ENCODE data around the gene FCN1. TPM values are rescaled to one million over a fixed set of nuclear protein-coding genes. Genes with fewer than 3 reads are reported as not detected.

The FCN1 gene
- total and polyA plus RNA-seq, 2 donors (not counting 1 experiment from before 2014, with no cell fraction given), result not detected

GRCh38 chr9:134935056-134935640 lies 17.4 kb upstream of the FCN1 start:
- H3K4me1 ChIP-seq (ENCODE audit: control insufficient read depth, extremely low read depth, insufficient read depth, low read length), result no peaks in the 10 kb centered on the region
- H3K4me3 ChIP-seq (replicated peaks in 1 of 4; ENCODE audit: control extremely low read depth in 1 of 4, insufficient read depth in 1 of 4, low read depth in 3 of 4, low read length in 4 of 4), result no peak overlapping the region
- H3K79me2 ChIP-seq (ENCODE audit: control insufficient read depth, insufficient read depth, low read length), result no peaks in the 10 kb centered on the region
- no peaks in the 10 kb centered on the region for H3K27me3 ChIP-seq (ENCODE audit: control insufficient read depth, insufficient read depth, low read length)
- H3K9ac ChIP-seq (ENCODE audit: insufficient read depth, low read length), result no peak overlapping the region
- no peaks in the 10 kb centered on the region for H3K9me3 ChIP-seq (ENCODE audit: control insufficient read depth, insufficient read depth, low read depth, low read length)
- no peaks in the 10 kb centered on the region for H3K36me3 ChIP-seq (ENCODE audit: control insufficient read depth, insufficient read depth, low read length)
- no peak overlapping the region for H3K4me2 ChIP-seq (ENCODE audit: extremely low read depth, insufficient read depth, low read length)
- H2AFZ ChIP-seq (ENCODE audit: low read length), result no peak overlapping the region
- no peak for DNase-seq (ENCODE audit: low read depth in 2 of 2)
- TF ChIP-seq CTCF (conservative IDR thresholded peaks at IDR 0.05 in 1 of 2, IDR thresholded peaks at IDR 0.05 in 1 of 2; ENCODE audit: low read depth in 1 of 2, low read length in 2 of 2), result no peak
- TF ChIP-seq EZH2 (IDR thresholded peaks at IDR 0.05; ENCODE audit: low read length, missing control alignments), result no peak
- no peak overlapping the region for H3K27ac ChIP-seq (ENCODE audit: insufficient read depth, low read length)
- H4K20me1 ChIP-seq (ENCODE audit: control insufficient read depth, extremely low read depth, insufficient read depth, low read length), result no peaks in the 10 kb centered on the region

GRCh38 chr9:134933076-134933659 lies 15.5 kb upstream of the FCN1 start:
- Histone ChIP-seq H2AFZ (ENCODE audit: low read length) (no peak overlapping the region), H3K9me3 (ENCODE audit: control insufficient read depth, insufficient read depth, low read depth, low read length) (no peaks in the 10 kb centered on the region), H3K27me3 (ENCODE audit: control insufficient read depth, insufficient read depth, low read length) (no peaks in the 10 kb centered on the region), H3K27ac (ENCODE audit: insufficient read depth, low read length) (no peak overlapping the region), H3K9ac (ENCODE audit: insufficient read depth, low read length) (no peak overlapping the region), H3K4me2 (ENCODE audit: extremely low read depth, insufficient read depth, low read length) (no peak overlapping the region), H3K79me2 (ENCODE audit: control insufficient read depth, insufficient read depth, low read length) (no peaks in the 10 kb centered on the region), H3K36me3 (ENCODE audit: control insufficient read depth, insufficient read depth, low read length) (no peaks in the 10 kb centered on the region), H3K4me1 (ENCODE audit: control insufficient read depth, extremely low read depth, insufficient read depth, low read length) (no peaks in the 10 kb centered on the region), H3K4me3 (replicated peaks in 1 of 4; ENCODE audit: control extremely low read depth in 1 of 4, insufficient read depth in 1 of 4, low read depth in 3 of 4, low read length in 4 of 4) (no peak overlapping the region), H4K20me1 (ENCODE audit: control insufficient read depth, extremely low read depth, insufficient read depth, low read length) (no peaks in the 10 kb centered on the region)
- no peak for TF ChIP-seq CTCF (conservative IDR thresholded peaks at IDR 0.05 in 1 of 2, IDR thresholded peaks at IDR 0.05 in 1 of 2; ENCODE audit: low read depth in 1 of 2, low read length in 2 of 2)
- TF ChIP-seq EZH2 (IDR thresholded peaks at IDR 0.05; ENCODE audit: low read length, missing control alignments), result no peak
- DNase-seq (ENCODE audit: low read depth in 2 of 2), result no peak

DNA sequence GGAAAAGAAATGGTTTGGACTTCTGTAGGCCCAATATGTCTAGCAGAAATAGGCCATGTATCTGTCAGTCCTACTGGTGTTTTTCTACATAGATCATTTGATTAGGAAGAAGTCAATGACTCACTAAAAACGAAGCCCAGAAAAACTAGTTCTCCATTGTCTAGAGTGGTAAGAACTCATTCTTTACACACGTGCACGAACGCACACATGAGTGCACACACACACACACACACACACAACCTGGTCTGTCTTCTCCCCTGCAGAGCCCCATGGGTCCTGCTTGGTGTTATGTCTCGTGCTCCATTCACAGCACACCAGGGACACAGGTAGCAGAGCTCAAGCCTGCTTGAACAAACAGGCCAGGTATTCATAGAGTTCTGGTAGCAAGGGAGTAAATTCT lies 14.9 kb upstream of the FCN1 start:
- Histone ChIP-seq H3K9ac (ENCODE audit: insufficient read depth, low read length) (no peak overlapping the region), H4K20me1 (ENCODE audit: control insufficient read depth, extremely low read depth, insufficient read depth, low read length) (no peaks in the 10 kb centered on the region), H3K36me3 (ENCODE audit: control insufficient read depth, insufficient read depth, low read length) (no peaks in the 10 kb centered on the region), H3K4me3 (replicated peaks in 1 of 4; ENCODE audit: control extremely low read depth in 1 of 4, insufficient read depth in 1 of 4, low read depth in 3 of 4, low read length in 4 of 4) (no peak overlapping the region), H3K79me2 (ENCODE audit: control insufficient read depth, insufficient read depth, low read length) (no peaks in the 10 kb centered on the region), H3K27ac (ENCODE audit: insufficient read depth, low read length) (no peak overlapping the region), H3K4me2 (ENCODE audit: extremely low read depth, insufficient read depth, low read length) (no peak overlapping the region), H3K9me3 (ENCODE audit: control insufficient read depth, insufficient read depth, low read depth, low read length) (no peaks in the 10 kb centered on the region), H3K4me1 (ENCODE audit: control insufficient read depth, extremely low read depth, insufficient read depth, low read length) (no peaks in the 10 kb centered on the region), H2AFZ (ENCODE audit: low read length) (no peak overlapping the region), H3K27me3 (ENCODE audit: control insufficient read depth, insufficient read depth, low read length) (no peaks in the 10 kb centered on the region)
- no peak for TF ChIP-seq CTCF (conservative IDR thresholded peaks at IDR 0.05 in 1 of 2, IDR thresholded peaks at IDR 0.05 in 1 of 2; ENCODE audit: low read depth in 1 of 2, low read length in 2 of 2)
- no peak for TF ChIP-seq EZH2 (IDR thresholded peaks at IDR 0.05; ENCODE audit: low read length, missing control alignments)
- DNase-seq (ENCODE audit: low read depth in 2 of 2), result no peak

All from fibroblast of lung (primary cell).